Osteoblast (primary cell): Measurements from ENCODE around the gene CCNF. TPM values are rescaled to one million over a fixed set of nuclear protein-coding genes. Genes with fewer than 3 reads are reported as not detected.

ENCODE experiments used
- DNase-seq: peaks from one replicate; pipeline ENCODE4 v3.0.0; 2011; ENCODE audit warnings: low spot score, mixed read lengths; ENCODE audit not compliant: insufficient read length; ENCODE audit errors: missing footprints
- H2AFZ ChIP-seq: 2 replicates; pipeline ENCODE4 v1.6.0; 2011; ENCODE audit warnings: mild to moderate bottlenecking, low read length
- H3K27ac ChIP-seq: 2 replicates; pipeline ENCODE4 v1.5.1; 2011; ENCODE audit warnings: mild to moderate bottlenecking, low read depth, low read length, moderate library complexity
- H3K27me3 ChIP-seq: 2 replicates; pipeline ENCODE4 v1.6.0; 2012; ENCODE audit warnings: mild to moderate bottlenecking, control low read depth, inconsistent platforms, low read length, moderate library complexity; ENCODE audit not compliant: insufficient read depth
- H3K36me3 ChIP-seq: 2 replicates; pipeline ENCODE4 v1.5.1; 2011; ENCODE audit warnings: mild to moderate bottlenecking, low read length, control low read depth, moderate library complexity; ENCODE audit not compliant: insufficient read depth
- H3K4me1 ChIP-seq: 2 replicates; pipeline ENCODE4 v1.5.1; 2011; ENCODE audit warnings: mild to moderate bottlenecking, low read length, control low read depth, moderate library complexity; ENCODE audit not compliant: insufficient read depth
- H3K4me2 ChIP-seq: 2 replicates; pipeline ENCODE4 v1.6.0; 2011; ENCODE audit warnings: mild to moderate bottlenecking, low read length; ENCODE audit not compliant: insufficient read depth
- H3K4me3 ChIP-seq: fragments of 200-600 bp; sonication (generic); 3 replicates; pipeline ENCODE4 v1.5.1; 2012; ENCODE audit warnings: mild to moderate bottlenecking, low read length, inconsistent platforms; ENCODE audit not compliant: insufficient read depth
- H3K79me2 ChIP-seq: 2 replicates; pipeline ENCODE4 v1.6.0; 2012; ENCODE audit warnings: mild to moderate bottlenecking, low read length, control low read depth, inconsistent platforms; ENCODE audit not compliant: insufficient read depth
- H3K9me3 ChIP-seq: 2 replicates; pipeline ENCODE4 v1.5.1; 2011; ENCODE audit warnings: low read depth, low read length, control low read depth
- H4K20me1 ChIP-seq: 2 replicates; pipeline ENCODE4 v1.6.0; 2012; ENCODE audit warnings: mild to moderate bottlenecking, low read length, control low read depth; ENCODE audit not compliant: insufficient read depth
- total RNA-seq: library from RNA; depleted of rRNA; stranded (reverse); fragments of >200 nt; gene quantifications from 2 replicates; pipeline ENCODE4 v1.2.3, GENCODE V29; 2012
- TF ChIP-seq, protein P1 (sequence below): IDR thresholded peaks from 2 replicates; pipeline ENCODE4 v1.5.1; 2011; ENCODE audit warnings: mild to moderate bottlenecking, low read depth, low read length, moderate library complexity; ENCODE audit errors: extremely low read depth

CCNF gene
- total RNA-seq, 1 donor = 6.9 TPM

- Histone ChIP-seq H3K4me1 (no peaks in the 10 kb centered on the region), H3K4me3 (no peak overlapping the region), H3K36me3 (no peaks in the 10 kb centered on the region), H2AFZ (no peak overlapping the region), H3K27me3 (peaks cover 6% of the 10 kb centered on the region), H3K4me2 (no peak overlapping the region), H3K79me2 (no peaks in the 10 kb centered on the region), H3K27ac (no peak overlapping the region), H3K9me3 (no peaks in the 10 kb centered on the region), H4K20me1 (no peaks in the 10 kb centered on the region)
- TF ChIP-seq, protein P1, sequence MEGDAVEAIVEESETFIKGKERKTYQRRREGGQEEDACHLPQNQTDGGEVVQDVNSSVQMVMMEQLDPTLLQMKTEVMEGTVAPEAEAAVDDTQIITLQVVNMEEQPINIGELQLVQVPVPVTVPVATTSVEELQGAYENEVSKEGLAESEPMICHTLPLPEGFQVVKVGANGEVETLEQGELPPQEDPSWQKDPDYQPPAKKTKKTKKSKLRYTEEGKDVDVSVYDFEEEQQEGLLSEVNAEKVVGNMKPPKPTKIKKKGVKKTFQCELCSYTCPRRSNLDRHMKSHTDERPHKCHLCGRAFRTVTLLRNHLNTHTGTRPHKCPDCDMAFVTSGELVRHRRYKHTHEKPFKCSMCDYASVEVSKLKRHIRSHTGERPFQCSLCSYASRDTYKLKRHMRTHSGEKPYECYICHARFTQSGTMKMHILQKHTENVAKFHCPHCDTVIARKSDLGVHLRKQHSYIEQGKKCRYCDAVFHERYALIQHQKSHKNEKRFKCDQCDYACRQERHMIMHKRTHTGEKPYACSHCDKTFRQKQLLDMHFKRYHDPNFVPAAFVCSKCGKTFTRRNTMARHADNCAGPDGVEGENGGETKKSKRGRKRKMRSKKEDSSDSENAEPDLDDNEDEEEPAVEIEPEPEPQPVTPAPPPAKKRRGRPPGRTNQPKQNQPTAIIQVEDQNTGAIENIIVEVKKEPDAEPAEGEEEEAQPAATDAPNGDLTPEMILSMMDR = peak; percentile 51
- no peak for DNase-seq
Measured at GRCh38 chr16:2386990-2387389, 42.3 kb upstream of the CCNF start.

DNA sequence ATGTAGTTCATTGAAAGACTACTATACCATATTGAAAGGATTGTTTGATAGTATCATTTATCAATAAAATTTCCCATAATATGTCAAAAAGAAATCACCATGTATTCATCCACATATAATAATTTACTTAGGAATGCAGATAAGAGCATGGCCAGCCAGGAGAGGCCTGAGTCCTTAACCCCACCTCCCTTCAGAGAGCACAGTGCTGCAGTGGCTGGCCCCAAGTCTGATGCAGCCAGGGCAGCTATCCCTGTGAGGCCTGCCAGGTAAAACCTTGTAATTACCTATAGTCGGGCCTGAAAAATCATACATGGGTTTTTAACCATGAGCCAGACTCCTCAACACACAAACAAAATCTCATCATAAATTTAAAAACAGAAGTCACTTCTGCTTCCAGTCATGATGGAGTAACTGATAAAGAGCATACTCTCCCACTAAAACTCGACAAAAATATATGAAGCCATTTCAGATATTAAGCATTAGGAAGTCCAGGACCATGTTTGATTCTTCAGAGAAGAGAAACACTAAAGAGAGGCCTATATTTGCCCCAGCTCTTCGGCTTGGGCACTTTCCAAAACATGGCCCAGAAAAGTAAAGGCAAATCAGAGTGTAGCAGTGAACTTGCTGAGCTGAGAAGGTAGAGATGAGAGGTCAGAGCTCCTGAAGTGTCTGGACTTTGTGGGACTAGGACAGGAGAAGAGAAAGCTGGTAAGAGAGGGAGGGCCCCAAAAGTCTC, 40.9 kb upstream of the CCNF start:
- Histone ChIP-seq H3K27me3 (no peaks in the 10 kb centered on the region), H3K36me3 (no peaks in the 10 kb centered on the region), H3K4me2 (no peak overlapping the region), H4K20me1 (no peaks in the 10 kb centered on the region), H3K79me2 (no peaks in the 10 kb centered on the region), H3K9me3 (no peaks in the 10 kb centered on the region), H3K4me3 (no peak overlapping the region), H3K27ac (no peak overlapping the region), H3K4me1 (no peaks in the 10 kb centered on the region), H2AFZ (no peak overlapping the region)
- no peak for DNase-seq
- TF ChIP-seq, protein P1 = no peak

- H3K27me3 ChIP-seq = no peaks in the 10 kb centered on the region
- H3K9me3 ChIP-seq = no peaks in the 10 kb centered on the region
- H3K36me3 ChIP-seq = no peaks in the 10 kb centered on the region
- H3K79me2 ChIP-seq = no peaks in the 10 kb centered on the region
- no peak overlapping the region for H3K4me3 ChIP-seq
- peak; percentile 86 for DNase-seq
- TF ChIP-seq, protein P1 = no peak
- no peaks in the 10 kb centered on the region for H4K20me1 ChIP-seq
- no peaks in the 10 kb centered on the region for H3K4me1 ChIP-seq
- H3K4me2 ChIP-seq = no peak overlapping the region
- H2AFZ ChIP-seq = no peak overlapping the region
- no peak overlapping the region for H3K27ac ChIP-seq
Measured at GRCh38 chr16:2388875-2389433, 40.3 kb upstream of the CCNF start.

- Histone ChIP-seq H3K79me2 (no peaks in the 10 kb centered on the region), H3K27ac (no peak overlapping the region), H3K4me3 (no peak overlapping the region), H3K36me3 (no peaks in the 10 kb centered on the region), H3K9me3 (no peaks in the 10 kb centered on the region), H3K27me3 (peaks cover 17% of the 10 kb centered on the region), H2AFZ (no peak overlapping the region), H4K20me1 (no peaks in the 10 kb centered on the region), H3K4me1 (no peaks in the 10 kb centered on the region), H3K4me2 (no peak overlapping the region)
- TF ChIP-seq, protein P1 = no peak
- DNase-seq = no peak
Measured at GRCh38 chr16:2392025-2392424, 37.2 kb upstream of the CCNF start.
